GM12864 (cell line): ENCODE measurements around the gene NAA20.

Source experiments
- DNase-seq: peaks from one replicate; pipeline ENCODE4 v3.0.0-alpha.2; 2011; ENCODE audit warnings: low read depth
- H3K4me3 ChIP-seq: 2 replicates; pipeline ENCODE4 v1.5.1; 2011; ENCODE audit warnings: mild to moderate bottlenecking, low read depth, low read length, control low read depth
- TF ChIP-seq, protein P1 (sequence below): IDR thresholded peaks from 2 replicates; pipeline ENCODE4 v1.5.1; 2011; ENCODE audit warnings: low read depth, mild to moderate bottlenecking, moderate library complexity, low read length, control low read depth, inconsistent platforms; ENCODE audit errors: missing control alignments

The NAA20 gene, protein sequence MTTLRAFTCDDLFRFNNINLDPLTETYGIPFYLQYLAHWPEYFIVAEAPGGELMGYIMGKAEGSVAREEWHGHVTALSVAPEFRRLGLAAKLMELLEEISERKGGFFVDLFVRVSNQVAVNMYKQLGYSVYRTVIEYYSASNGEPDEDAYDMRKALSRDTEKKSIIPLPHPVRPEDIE

DNA sequence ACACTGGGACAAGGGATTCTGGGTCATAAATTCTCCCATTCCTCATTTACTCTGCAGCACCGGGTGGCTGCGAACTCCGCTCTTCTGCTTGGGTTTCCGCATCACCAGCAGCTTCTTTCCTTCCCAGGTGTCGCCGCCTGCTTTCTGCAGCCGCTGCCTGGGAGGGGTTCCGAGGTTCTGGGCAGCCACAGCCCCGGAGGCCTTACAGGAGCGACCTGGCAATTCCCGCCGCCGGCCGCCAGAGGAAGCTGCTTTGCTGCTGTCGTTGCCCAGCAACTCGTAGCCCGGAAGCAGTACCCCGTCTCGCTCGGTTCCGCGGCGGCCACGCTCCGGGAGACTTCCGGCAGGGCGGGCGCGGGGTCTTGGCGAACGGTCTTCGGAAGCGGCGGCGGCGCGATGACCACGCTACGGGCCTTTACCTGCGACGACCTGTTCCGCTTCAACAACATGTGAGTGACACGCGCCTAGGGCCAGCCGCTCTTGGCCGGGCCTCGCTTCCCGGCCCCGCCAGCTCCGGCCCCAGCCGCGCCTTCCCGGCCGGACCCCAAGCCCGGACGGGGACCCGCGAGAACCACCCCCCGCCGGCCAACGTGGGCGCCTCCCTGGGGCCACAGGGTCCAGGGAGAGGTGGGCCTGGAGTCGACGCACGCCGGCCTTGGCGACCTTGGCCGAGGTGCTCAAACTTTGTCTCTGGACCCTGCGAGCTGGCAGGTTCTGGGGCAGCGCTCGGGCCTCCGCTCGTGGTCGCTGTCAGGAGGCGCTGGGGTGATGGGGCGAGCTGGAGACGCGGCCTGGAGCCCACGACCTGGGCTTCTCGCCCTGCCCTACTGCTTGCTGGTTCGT lies at the start of gene NAA20:
TSS of gene NAA20 (plus strand) at position 362 of the 843 bp plus-strand sequence. CDS start at position 397, 35 bp downstream.
- peak within 1 kb of the TSS; percentile 87 for H3K4me3 ChIP-seq
- peak; percentile 75 for DNase-seq

DNA sequence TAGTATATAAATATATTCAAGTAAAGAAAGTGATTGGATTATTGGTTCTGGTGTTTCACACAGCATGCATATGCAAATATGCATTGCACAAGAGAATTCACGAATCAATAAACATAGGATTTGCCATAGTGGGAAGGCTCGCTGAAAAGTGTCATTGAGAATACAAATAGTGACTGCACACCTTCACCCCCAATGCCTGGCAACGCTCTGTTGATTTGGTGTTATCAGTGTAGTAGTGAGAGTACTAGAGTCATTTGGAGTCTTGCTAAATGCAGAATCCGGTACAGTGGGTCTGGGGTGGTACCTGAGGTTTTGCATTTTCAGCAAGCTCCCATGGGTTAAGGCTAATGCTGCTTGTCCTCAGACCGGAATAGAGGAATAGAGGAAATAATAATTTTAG lies 49.7 kb upstream of the NAA20 start:
- TF ChIP-seq, protein P1, sequence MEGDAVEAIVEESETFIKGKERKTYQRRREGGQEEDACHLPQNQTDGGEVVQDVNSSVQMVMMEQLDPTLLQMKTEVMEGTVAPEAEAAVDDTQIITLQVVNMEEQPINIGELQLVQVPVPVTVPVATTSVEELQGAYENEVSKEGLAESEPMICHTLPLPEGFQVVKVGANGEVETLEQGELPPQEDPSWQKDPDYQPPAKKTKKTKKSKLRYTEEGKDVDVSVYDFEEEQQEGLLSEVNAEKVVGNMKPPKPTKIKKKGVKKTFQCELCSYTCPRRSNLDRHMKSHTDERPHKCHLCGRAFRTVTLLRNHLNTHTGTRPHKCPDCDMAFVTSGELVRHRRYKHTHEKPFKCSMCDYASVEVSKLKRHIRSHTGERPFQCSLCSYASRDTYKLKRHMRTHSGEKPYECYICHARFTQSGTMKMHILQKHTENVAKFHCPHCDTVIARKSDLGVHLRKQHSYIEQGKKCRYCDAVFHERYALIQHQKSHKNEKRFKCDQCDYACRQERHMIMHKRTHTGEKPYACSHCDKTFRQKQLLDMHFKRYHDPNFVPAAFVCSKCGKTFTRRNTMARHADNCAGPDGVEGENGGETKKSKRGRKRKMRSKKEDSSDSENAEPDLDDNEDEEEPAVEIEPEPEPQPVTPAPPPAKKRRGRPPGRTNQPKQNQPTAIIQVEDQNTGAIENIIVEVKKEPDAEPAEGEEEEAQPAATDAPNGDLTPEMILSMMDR: no peak
- no peak overlapping the region for H3K4me3 ChIP-seq
- DNase-seq: no peak

More for the DNA sequence above, at the start of gene NAA20:
- TF ChIP-seq, protein P1: peak; percentile 76

DNA sequence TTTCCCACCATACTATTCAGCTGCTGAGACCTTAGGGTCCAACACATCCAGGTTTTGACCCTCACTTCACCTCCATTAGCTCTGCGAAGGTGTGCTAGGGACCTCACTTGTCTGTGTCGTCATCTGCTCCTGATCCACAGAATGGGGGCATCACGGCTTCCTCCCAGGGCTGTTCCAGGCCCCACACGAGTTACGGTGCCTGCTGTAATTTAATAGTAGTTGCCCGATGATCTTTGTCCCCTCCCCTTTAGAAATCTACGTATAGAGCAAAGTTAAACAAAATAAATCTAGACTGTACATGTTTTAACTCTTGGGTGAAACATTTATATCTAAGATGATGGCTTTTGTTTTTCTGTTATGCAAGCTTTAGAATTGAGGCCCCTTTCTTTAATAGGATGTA lies 49.1 kb upstream of the NAA20 start:
- TF ChIP-seq, protein P1: no peak
- no peak overlapping the region for H3K4me3 ChIP-seq
- no peak for DNase-seq

DNA sequence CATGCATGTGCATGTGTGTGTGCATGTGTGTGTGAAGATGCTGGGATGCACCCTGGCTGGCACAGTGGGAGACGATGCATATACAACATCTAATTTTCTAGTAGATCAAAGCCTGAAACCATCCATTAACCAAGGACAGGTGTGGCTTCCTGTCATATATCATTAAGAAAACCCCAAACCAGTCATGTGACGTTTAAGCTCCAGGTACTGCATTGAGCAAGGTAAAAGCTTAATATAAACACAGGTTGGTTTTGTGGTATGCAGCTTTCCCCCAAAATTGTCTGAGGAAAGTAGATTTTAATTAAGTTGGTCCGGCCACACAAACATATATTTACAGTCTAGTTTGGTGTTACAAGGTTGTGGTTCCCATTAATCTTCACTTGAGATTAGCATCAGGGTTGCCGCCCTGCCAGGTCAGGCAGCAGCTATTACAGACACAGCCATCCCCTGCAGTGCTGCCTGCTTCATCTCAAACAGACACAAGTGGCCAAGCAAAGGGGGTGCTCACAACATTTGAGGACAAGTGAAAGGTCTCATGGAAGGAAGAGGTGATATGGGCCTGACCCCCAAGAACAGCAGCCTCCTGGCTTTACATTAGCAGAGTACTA lies 48.6 kb upstream of the NAA20 start:
- DNase-seq: no peak

DNA sequence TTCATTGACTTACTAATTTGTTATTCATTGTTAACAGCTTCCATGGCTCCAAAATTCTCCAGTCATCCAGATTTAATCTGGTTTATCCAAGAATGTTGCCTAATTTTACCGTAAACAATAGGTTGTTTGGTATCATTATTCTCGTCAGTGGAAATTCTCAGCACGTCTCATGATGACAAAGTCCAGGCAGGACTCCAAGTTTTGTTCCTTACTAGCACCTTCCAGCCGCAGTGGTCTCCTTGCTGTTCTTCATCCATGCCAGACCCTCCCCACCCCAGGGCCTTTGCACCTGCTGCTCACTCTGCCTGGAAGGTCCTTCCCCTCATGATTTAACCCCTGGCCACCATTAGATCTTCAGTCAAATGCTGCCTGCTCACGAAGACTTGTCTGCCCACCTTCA lies 48.1 kb upstream of the NAA20 start:
- DNase-seq: no peak
- TF ChIP-seq, protein P1: no peak
- no peak overlapping the region for H3K4me3 ChIP-seq

More for the DNA sequence above, 48.6 kb upstream of the NAA20 start:
- TF ChIP-seq, protein P1: no peak
- H3K4me3 ChIP-seq: no peak overlapping the region

DNA sequence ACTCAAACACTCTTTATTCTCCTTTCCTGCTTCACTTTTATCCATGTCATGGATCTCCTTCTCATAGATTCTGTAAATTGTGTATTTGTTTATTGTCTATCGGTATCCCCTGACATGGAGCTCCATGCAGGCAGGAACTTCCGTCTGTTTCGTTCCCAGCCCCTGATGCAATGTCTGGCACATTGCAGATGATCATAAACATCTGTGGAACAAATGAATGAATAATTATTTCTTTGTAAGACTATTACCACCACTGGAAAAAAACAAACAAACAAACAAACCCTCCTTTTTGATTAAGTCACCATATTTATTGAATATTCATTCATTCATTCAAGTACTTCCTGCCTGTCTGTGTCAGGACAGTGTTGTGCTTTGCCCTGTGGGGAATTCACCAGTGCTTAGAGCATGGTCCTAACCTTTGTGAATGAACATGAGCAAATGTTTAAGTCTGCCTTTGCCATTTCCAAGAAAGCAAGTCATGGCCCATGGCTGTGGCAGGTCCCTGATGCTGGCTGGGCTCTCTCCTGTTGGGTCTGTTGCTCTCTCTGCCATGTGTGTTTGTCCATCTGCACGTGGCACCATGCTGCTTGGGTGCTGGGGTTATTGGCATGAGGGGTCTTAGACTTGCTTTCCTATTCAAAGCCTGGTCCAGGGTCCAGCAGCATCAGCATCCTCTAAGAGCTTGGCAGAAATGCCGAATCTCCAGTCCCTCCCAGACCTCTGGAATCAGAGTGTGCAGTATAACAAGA lies 47.5 kb upstream of the NAA20 start:
- TF ChIP-seq, protein P1: no peak
- DNase-seq: no peak
- H3K4me3 ChIP-seq: no peak overlapping the region
